DMS53 treated with DMSO at 0.1 percent for 48 hours (cell line): ENCODE measurements around the gene MRPS21.

Experiments used
- DNase-seq: peaks from one replicate; lab custom pipeline; 2025; ENCODE audit not compliant: unreplicated experiment; lab: John Stamatoyannopoulos, UW

MRPS21 gene

GRCh38 chr1:150293433-150294253, at the start of gene MRPS21:
TSS of gene MRPS21 (plus strand) at chr1:150293861. CDS start at chr1:150294367, 506 bp downstream.
- DNase-seq, result peak; percentile 82

DNA sequence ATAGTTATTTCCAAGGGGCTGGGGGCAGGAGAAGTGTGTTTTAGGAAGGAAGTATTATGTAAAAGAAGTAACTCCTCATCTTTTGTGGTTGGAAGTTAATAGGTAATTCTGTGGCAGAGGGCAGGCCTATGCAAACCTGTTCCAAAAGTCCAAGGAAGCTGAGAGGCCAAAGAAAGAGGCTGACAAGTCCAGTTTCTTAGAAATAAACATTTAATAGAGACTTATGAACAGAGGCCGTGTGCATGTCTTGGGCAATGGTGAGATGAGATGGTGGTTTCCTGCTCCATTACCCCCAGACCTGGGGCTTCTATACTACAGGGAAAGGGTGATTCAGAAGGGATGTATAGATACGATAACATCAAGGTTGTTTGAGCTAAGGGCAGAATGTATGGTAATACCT, 43.7 kb upstream of the MRPS21 start:
- no peak for DNase-seq

- DNase-seq, result no peak
Observed at GRCh38 chr1:150256198-150256553, 37.5 kb upstream of the MRPS21 start.

DNA sequence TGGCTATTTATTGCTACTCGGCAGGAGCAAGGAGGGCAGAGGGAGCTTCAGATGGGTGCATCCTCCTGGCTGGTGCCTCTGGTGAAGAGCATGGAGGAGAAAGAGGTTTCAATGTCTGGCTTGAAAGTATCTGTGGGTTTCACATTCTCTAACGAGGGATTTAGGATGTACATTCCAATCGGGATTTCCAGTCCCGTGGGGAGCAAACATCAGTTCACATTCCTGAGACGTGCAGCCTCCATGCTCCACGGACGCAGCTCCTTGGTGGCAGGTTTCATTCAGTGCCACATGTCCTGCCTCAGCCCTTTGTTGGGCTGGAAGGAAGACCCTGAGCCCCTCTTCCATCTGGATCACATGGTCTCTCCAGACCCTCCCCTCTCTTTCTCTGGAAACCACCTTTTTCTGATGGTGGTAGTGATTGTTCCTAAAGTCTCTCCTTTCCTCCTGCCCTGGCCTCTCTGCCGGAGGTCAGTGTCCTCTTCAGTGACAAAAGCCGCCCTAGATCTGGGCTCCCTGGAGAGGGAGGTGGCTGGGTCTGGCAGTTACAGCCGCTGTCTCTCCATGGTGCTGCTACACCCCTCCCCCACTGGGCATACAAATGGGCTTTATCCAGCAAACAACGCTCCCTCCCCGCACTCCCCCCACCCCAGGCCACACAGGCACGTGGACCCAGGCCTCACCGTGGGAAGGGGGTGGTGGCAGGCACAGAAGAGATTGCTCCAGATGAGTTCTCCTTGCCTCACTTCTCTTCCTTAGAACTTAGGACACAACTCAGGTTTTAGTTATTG, 36.9 kb upstream of the MRPS21 start:
- DNase-seq, result no peak

DNA sequence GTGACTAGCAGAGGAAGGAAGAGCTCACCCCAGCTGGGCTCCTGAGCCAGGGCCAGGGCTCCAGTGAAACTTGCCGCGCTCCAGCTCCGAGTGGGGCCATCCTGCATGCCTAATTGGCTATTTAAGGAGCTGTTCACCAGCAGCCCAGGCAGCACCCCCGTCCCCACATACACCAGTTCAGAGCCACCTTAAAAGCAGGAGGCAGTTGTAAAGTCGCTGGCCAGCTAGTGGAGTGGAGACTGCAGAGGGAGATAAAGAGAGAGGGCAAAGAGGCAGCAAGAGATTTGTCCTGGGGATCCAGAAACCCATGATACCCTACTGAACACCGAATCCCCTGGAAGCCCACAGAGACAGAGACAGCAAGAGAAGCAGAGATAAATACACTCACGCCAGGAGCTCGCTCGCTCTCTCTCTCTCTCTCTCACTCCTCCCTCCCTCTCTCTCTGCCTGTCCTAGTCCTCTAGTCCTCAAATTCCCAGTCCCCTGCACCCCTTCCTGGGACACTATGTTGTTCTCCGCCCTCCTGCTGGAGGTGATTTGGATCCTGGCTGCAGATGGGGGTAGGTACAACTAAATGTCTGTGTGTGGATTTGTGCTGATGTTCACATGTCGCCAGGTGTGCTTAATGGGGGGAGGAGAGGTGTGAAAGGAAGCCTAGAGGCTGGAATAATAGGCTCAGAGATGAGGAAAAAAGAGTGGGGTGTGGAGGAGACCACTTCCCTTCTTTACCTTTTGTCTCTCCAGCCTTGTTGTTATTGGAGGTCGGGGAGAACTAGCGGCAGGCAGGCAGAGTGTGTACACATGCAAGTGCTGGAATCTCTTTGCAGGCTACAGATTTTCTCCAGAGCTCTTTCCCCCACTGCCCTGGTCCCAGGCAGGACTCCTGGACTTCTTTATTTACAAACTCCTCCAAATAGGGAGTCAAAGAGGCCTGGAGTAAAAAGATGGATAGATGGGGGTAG, 35.8 kb upstream of the MRPS21 start, which contains the start of gene CA14:
Gene CA14 (plus strand): TSS at position 151 of the 962 bp plus-strand sequence. CDS start 355 bp downstream, at position 506.
- no peak for DNase-seq

DNA sequence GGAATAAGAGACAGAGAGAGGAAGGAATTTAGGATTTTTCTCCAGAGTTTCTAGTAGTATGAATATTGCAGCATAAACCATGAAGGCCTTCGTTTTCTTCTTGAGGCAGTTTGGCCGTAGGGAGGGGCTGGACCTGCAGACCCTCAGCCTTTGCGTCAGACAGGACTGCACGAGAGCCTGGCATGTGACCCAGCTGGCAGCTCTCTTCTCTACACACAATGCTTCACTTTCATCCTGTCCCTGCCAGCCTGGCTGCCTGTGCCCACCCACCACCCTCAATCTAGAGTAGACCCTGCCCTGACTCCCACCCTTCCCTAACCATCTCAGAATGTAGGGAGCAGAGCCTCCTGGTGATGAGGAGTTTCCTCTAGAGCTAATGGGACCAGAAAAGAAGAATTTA, 34.4 kb upstream of the MRPS21 start:
- DNase-seq, result no peak

GRCh38 chr1:150259758-150260669, 33.6 kb upstream of the MRPS21 start:
- no peak for DNase-seq

DNA sequence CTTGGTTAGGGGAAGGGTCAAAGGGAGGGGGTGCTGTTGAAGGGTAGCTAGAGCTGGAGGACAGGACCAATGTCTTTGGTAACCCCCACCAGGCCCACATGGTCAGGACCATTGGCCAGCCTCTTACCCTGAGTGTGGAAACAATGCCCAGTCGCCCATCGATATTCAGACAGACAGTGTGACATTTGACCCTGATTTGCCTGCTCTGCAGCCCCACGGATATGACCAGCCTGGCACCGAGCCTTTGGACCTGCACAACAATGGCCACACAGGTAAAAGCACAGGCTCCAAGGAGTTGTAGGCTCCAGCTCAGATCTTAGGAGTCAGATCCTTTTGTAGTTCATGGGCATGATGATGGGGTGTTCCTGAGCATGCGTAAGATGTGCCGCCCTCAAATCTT, 32.3 kb upstream of the MRPS21 start:
- no peak for DNase-seq

DNA sequence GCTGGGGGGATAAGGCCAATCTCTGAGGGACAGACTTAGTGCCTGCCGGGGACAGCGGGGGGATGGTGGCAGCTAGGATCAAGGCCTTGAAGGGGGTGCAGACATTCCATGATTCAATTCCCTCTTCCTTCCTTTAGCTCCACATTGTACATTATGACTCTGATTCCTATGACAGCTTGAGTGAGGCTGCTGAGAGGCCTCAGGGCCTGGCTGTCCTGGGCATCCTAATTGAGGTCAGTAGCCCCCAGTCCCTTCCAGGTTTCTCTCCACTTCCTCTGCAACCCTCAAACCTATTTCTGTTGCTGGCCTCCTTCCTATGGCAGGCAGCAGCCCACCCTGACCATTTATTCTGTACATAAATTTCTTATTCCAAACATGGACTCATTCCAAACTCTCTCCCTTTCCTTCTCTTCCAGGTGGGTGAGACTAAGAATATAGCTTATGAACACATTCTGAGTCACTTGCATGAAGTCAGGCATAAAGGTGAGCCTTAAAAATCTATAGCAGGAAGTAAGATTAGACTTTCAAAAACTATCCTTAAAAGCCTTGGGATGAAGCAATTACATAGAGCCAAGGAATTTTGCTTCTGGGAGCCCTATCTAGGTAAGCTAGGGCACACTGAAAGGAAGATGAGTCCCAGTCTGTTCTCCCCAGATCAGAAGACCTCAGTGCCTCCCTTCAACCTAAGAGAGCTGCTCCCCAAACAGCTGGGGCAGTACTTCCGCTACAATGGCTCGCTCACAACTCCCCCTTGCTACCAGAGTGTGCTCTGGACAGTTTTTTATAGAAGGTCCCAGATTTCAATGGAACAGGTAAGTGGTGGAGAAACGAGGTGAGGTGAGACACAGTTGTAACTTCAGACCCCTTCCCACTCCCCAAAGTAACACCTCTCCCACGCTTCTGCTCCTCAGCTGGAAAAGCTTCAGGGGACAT, 31.0 kb upstream of the MRPS21 start:
- no peak for DNase-seq

GRCh38 chr1:150263549-150263948, 30.1 kb upstream of the MRPS21 start:
- DNase-seq, result no peak

- no peak for DNase-seq
Observed at GRCh38 chr1:150267896-150268295, 25.8 kb upstream of the MRPS21 start.

DNA sequence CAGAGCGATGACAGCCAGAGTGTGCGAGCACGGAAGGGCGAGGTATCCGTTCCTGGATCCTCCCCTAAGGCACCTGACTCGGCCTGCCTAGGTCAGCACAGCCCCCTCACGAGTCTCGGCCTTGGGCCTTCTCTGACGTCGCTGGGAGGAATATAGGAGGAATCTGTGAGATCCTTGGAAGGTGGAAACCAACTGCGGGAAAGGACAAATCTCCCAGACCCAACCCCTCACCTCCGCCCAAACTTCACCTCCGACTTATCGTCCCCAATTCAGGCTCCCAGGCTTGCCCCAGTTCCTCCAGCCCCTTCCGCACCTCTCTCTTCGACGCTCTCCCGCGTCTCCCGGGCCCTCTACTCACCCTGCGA, 25.3 kb upstream of the MRPS21 start:
- DNase-seq, result no peak

- DNase-seq, result peak; percentile 81
Observed at GRCh38 chr1:150268705-150269403, 24.8 kb upstream of the MRPS21 start, which contains the start of gene APH1A. TSS of gene APH1A (minus strand) at chr1:150269016. CDS start at chr1:150268810, 206 bp downstream.

DNA sequence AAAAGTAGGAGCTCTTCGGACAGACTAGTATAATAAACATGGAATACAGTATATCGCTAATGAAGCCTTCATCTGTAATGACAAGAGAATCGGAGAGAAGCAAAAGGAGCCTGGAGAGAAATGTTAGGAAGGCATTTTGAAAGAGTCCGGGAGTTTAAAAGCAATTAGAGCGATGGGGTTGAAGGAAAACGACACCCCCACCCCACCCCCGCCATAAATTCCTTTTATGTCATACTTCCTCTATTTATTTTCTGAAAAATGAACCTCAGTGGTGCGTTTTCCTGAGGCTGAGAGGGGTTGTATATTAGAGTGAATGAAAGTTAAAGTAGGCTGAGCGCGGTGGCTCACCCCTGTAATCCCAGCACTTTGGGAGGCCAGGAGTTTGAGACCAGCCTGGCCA, 24.2 kb upstream of the MRPS21 start:
- no peak for DNase-seq

DNA sequence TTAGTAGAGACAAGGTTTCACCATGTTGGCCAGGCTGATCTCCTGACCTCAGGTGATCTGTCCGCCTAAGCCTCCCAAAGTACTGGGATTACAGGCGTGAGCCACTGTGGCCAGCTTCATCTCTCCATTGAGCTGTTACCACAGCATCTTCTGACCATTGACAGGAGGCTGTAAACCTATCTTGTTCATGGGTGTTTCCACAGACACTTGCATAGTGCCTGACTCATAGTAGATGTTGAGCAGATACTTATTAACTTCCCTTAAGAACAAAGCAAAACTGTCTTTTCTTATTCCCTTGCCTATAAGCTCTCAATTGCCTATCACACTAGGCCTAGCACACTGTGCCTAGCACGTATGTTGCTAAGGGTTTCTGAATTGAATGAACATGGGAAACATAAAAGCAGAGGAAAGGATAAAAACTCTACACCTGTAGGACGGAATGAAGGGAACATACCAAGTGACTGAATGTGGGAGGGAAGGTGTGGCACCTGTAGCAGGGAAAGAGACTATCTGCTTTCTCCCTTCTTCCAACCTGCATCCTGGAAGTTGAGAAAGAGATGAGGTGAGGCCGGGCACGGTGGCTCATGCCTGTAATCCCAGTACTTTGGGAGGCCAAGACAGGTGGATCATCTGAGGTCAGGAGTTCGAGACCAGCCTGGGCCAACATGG, 22.2 kb upstream of the MRPS21 start:
- no peak for DNase-seq

DNA sequence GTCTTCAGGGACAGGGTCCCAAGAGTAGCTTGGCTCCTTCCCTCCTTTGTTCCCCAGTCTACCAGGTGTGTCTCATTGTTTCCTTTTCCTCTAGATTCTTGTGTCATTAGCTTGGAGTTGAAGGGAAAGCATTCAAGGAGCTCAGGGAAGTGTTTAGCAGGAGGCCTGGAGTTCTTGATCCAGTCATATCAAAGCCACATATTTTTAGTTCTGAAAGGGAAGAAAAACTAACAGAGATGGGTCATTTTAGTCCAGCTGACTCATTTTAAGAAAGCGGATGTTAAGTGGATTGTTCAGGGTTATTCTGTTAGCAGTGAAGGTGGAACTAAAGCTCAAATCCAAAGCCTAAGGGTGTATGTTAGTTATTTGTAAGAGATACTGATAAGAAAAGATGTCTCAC, 20.4 kb upstream of the MRPS21 start:
- no peak for DNase-seq

DNA sequence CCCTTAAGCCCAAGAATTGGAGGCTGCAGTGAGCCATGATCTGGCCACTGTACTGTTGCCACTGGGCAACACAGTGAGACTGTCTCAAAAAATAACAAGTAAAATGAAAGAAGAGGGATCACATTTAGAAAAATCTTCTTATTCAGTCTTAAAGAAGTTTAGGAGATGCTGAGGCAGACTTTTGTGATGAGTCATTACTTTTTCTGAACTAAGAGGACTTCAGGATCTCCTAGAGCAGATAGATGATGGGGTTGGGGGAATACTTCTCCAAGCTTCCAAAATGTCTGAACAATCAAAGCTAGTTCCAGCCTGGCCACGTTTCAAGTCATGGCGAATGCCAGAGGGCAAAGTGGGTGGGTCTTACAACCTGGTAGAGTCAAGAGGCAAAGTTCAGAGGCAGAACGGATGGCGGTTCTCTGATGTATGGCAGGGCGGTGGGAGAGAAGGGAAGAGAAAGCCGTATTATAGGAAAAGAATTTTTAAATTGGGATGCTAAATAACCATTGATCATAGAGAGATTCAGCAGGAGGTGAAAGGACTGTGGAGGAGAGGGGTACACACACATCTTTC, 13.4 kb upstream of the MRPS21 start:
- DNase-seq, result no peak
